Renal cortical epithelial cell (primary cell): ENCODE results near the gene NLGN2. TPM values are rescaled to one million over a fixed set of nuclear protein-coding genes. Genes with fewer than 3 reads are reported as not detected.
"Not testable (repeated sequence)": the region's sequence is repeated elsewhere in the genome, so short reads cannot be mapped to it uniquely, and the experiment has no call there.

Source experiments
- DNase-seq: peaks from one replicate; pipeline ENCODE4 v3.0.0-alpha.2; 2011; ENCODE audit warnings: low read depth
- total RNA-seq: library from RNA; depleted of rRNA; stranded (reverse); fragments of >200 nt; gene quantifications from 2 replicates; pipeline ENCODE4 v1.2.3, GENCODE V29; 2014

The NLGN2 gene
- total RNA-seq: 2.6 and 17.1 TPM in 2 replicates

DNA sequence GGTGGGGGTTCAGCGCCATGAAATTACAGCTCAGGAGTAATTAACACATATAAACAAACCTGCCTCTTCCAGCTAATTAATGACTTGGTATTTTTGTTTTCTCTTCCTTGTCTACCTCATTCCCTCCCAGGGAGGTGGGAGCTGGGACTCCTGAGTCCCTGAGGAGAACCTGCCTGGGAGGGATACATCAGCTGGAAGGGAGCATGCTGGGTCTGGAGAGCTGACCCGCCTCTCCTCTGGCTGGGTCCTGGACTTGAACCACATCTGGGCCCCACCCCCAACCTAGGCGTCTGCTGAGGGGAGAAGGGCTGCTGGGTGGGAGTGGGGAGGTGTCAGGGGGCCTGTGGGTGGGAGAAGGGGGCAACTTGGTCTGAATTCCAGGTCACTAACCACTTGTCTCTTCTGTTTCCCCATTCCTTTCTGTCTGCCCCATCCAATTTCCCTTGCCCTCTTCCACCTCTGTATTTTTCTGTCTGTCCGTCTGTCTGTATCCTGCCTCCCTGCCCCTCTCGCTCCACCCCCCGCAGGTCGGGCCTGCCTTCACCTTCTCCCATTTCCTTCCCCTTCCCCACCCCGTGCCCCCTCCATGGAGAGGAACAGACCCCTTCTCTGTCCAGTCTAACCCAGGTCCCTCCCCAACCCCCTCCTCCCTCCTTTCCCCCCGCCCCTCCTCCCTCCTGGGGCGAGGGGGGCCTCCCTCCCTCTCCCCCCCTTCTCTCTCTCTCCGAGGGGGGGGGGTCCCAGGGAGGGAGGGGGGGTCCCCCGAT is at the start of gene NLGN2:
Gene NLGN2, plus strand, starts transcription at position 361 of the 767 bp plus-strand sequence. CDS start 411 bp downstream, outside the sequence.
- DNase-seq: no peak

DNA sequence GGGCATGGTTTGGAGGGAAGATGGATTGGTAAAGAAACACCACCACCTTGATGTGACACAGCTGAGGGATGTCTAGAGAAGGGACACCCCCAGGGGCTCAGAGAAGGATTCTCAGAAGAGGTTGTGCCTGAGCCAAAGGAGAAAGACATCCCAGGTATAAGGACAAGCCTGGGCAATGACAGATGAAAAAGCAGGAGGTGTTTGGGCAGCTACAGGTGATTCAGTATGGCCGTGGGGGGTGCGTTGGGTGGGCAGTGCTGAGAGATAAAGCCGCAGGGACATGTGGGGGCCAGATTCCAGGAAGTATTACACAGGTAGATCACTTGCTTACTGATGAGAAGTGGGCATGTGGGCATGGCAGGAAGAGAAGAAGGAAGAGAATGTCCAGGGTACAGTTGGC is 45.7 kb upstream of the NLGN2 start:
- DNase-seq: no peak

DNA sequence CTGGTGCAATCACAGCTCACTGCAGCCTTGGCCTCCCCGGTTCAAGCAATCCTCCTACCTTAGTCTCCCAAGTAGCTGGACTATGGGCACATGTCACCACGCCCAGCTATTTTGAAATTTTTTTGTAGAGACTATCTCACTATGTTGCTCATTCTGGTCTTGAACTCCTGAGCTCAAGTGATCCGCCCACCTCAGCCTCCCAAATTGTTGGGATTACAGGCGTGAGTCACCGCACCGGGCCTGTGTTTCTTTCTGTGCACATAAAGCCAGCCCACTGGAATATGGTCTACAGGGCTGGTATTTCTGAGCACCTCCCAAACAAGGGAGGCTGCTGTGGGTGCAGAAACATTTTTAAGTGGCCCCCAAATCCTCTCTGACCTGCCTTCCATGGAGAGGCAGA is 44.3 kb upstream of the NLGN2 start:
- no peak for DNase-seq

DNA sequence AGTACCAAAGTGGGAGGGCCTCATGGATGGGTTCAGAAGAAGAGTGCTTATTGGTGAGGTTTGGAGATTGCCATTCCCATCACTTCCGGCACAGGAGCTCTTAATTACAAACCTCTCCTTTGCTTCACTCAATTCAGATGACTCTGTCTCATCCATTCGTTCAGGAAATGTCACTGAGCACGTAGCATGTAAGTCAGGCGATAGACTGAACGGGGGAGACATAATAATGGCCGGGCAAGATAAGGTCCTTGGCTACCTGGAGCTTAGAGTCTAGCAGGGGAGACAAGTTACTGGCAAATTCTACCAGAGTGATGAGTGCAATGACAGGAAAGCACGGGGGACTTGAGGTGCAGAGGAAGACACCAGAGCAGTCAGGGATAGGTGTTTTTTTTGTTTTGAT is 41.7 kb upstream of the NLGN2 start:
- not testable (repeated sequence) for DNase-seq

DNA sequence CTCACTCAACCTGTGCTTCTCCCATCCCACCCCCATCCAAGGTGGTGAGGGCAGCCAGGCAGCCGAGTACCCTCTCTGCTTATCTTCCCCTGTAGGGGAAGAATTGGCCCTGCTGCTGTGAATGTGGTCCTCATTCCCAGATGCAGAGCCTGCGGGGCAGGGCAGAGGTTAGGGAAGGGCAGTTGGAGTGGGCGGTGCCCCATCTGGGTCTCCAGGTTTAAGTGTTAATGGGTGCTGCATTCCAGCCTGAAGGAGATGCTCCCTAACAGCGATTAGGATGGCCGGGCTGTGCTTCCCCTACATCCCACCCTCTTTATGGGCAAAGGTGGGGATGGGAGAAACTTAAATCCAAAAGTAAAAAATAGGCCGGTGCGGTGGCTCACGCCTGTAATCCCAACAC is 40.6 kb upstream of the NLGN2 start:
- DNase-seq: no peak

DNA sequence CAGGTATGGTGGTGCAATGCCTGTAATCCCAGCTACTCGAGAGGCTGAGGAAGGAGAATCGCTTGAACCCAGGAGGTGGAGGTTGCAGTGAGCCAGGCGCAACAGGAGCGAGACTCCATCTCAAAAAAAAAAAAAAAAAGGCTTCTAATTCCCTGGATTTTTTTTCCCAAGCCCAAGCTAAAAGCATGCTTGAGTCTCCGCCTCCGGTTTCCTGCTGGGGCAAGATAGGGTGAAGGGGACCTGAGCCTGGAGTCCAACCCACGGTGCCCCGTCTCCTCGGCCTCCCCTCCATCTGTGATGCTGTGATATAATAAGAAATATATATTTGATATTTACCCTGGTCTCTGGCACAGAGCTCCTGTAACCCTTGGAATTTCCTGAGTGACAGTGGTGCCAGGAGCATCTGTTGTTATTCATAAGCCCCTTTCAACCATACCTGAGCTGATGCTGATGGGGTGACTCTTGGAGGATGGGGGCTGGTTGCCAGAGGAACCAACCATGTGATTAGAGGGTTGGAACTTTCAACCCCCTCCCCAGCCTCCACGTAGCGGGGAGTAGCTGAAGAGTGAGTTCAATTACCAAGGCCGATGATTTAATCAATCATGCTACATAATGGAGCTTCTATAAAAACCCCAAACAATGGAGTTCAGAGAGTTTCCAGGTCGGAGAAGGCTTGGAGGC is 39.6 kb upstream of the NLGN2 start:
- DNase-seq: no peak

DNA sequence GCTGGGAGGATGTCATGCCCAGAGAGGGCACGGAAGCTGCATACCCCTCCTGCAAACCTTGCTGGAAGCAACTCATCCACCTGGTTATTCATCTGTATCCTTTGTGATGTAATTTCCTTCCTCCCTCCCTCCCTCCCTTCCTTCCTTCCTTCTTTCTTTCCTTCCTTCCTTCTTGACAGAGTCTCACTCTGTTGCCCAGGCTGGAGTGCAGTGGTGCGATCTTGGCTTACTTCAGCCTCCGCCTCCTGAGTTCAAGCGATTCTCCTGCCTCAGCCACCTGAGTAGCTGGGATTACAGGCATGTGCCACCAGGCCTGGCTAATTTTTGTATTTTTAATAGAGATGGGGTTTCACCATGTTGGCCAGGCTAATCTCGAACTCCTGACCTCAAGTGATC is 39.0 kb upstream of the NLGN2 start:
- not testable (repeated sequence) for DNase-seq

DNA sequence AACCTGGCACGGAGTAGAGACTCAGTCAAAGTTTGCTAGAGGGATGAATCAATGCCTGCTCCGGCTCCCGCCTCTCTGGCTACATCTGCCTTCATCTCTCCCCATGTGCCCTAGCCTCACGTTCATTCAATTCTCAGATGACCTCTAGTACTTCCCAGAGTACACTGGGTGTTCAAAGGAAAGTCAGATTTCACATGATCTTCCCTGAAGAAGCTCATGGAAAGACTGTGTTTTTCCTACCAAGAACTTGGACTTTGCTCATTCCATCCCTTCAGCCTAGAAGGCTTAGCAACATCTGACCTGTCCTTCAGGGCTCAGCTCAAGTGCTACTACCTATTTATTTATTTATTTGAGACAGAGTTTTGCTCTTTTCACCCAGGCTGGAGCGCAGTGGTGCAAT is 37.8 kb upstream of the NLGN2 start:
- no peak for DNase-seq

DNA sequence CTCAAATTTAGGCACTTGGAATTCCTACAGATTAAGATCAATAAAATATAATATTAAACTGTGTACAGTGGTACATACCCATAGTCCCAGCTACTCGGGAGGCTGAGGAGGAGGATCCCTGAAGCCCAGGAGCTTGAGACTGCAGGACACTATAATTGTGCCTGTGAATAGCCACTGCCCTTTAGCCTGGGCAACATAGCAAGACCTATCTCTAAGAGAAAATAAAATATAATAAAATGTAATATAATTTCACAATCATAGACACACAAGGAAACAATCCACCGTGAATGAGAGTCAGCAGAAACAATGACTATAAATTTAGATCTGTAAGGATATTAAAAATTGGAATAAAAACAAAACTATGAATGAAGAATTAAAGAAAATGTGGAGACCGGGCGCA is 36.8 kb upstream of the NLGN2 start:
- no peak for DNase-seq

DNA sequence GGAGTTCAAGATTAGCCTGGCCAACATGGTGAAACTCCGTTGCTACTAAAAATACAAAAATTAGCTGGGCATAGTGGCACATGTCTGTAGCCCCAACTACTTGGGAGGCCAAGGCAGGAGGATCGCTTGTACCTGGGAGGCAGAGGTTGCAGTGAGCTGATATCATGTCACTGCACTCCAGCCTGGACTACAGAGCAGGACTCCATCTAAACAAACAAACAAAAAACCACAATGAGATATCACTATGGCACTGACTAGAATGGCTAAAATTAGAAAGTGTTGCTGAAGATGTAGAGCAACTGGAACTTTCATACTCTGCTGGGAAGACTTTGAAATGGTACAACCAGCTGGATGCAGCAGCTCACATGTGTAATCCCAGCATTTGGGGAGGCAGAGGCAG is 33.3 kb upstream of the NLGN2 start:
- DNase-seq: no peak

DNA sequence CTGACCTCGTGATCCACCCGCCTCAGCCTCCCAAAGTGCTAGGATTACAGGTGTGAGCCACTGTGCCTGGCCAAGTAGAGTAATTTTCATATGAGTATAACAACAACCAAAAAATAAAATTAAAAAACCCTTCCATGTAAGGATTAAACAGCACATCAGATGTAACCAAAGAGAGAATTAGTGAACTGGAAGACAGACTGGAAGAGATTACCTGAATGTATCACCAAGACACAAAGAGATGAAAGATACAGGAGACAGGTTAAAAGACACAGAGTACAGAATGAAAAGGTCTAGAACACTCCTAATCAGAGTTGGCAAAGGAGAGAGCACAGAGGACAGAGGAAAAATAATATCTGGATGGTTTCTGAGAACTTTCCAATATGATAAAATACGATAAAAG is 28.5 kb upstream of the NLGN2 start:
- no peak for DNase-seq

DNA sequence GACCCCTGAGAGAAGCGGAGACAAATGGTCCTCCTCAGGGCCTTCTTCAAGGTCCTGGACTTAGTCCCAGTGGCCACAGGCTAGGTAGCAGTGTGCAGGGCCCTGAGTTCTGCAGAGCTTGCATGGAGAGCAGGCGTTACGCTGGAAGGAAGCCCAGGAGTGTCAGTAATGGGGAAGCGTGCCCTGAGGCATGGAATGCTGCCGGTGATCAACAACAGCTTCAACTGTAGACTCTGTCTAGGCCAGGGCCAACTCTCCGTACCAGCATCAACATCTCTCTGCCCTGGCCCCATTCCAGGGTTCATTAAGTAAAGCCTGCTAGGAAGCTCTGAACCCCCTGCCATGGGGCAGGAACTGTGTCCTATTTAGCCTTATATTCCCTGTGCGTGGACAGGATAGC is 27.3 kb upstream of the NLGN2 start:
- DNase-seq: no peak

DNA sequence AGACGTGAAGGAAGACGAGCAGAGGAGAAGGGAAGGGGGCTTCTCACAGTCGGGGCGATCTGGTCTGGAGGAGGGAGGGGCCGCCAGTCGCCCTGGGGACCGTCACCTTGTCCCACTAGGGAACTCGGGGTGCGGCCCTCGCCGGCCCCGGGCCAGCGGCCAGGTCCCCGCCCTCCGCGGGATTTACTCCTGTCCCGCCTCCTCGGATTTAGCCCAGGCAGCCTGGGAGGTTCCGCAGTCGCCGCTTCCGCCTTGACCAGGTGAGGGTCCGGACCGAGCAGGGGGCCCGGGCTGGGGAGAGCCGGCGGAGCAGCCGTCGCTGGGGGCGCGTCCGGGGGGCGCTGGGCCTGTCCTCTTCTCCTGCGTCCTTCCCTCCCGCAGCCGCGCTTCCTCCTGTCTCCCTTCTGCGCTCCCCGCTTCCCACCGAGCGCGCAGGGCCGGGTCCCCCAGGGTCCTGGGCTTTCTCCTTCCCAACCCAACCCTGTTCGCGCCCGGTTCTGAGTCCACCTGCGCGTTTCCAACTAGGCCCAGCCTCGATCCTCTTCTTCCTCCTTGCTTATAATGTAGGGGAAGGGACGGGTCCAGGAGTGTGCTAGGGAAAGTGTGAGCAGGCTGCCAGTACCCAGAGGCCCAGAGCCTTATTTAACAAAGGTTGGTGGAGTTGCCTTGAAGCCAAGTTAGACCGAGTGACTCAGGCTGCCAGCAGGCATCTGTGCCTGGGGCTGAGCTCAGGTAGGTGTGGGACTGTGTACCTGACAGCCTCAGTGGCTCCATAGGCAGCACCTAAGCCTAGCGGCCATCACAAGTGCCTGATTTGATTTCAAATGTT is 26.6 kb upstream of the NLGN2 start, which contains the start of gene TNK1:
Gene TNK1, plus strand, starts transcription at position 235 of the 829 bp plus-strand sequence. CDS start 1,838 bp downstream, outside the sequence.
- peak; percentile 14 for DNase-seq

DNA sequence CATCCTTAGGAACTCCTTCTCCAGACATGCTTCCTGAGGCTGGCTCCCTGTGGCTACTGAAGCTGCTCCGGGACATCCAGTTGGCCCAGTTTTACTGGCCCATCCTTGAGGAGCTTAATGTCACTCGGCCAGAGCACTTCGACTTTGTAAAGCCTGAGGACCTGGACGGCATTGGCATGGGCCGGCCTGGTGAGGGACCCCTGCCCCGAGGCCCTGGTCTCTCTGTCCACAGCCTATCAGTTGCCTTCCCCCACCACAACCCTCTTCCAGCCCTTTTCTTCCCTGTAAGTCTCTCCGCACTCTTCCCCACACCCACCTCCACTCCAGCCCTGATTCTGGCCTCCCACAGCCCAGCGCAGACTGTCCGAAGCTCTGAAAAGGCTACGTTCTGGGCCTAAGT is 24.7 kb upstream of the NLGN2 start:
- DNase-seq: no peak

DNA sequence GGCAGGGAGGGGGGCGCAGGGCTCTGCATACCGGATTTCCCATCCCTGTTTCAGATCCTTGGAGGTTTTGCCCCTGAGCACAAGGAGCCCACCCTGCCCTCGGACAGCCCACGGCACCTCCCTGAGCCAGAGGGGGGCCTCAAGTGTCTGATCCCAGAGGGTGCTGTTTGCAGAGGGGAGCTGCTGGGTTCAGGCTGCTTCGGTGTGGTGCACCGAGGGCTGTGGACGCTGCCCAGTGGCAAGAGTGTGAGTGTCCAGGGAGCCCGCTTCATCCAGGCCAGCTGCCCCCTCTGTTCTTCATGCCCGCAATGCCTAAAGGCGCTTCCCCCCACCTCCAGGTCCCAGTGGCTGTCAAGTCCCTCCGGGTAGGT is 24.3 kb upstream of the NLGN2 start:
- no peak for DNase-seq

DNA sequence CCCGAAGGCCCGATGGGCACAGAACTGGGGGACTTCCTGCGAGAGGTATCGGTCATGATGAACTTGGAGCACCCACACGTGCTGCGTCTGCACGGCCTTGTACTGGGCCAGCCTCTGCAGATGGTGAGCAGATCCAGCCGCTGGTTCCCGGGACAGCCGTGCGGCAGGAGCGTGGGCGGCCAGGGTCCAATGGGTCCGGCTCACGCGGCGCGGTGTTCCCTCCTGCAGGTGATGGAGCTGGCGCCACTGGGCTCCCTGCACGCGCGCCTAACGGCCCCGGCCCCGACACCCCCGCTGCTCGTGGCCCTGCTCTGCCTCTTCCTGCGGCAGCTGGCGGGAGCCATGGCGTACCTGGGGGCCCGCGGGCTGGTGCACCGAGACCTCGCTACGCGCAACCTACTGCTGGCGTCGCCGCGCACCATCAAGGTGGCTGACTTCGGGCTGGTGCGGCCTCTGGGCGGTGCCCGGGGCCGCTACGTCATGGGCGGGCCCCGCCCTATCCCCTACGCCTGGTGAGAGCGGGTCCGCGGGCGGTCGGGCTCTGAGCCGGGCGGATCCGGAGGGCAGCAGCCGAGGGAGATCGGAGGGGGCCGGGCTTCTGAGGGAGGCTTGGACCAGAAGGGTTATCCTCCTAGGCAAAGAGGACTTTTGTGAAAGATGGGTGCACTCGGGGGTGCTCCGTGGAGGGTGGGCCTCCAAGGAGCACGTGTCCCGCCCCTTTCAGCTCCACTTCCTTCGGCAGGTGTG is 23.7 kb upstream of the NLGN2 start:
- DNase-seq: no peak

DNA sequence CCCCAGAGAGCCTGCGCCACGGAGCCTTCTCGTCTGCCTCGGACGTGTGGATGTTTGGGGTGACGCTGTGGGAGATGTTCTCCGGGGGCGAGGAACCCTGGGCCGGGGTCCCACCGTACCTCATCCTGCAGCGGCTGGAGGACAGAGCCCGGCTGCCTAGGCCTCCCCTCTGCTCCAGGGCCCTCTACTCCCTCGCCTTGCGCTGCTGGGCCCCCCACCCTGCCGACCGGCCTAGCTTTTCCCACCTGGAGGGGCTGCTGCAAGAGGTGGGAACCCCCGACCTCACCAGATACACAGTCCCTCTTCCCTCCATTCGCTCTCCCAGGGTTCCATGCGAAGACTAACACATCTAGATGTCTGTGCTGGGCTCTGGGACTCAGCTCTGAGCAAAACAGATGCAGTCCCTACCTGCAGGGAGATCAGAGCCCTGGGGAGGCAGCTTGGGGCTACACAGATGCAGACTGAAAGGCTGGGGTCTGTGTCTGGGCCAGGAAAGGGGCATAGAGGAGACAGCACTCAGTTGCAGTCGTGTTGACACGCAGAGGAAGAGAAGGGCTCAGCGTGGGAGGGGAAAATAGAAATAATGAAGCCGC is 23.1 kb upstream of the NLGN2 start:
- no peak for DNase-seq

DNA sequence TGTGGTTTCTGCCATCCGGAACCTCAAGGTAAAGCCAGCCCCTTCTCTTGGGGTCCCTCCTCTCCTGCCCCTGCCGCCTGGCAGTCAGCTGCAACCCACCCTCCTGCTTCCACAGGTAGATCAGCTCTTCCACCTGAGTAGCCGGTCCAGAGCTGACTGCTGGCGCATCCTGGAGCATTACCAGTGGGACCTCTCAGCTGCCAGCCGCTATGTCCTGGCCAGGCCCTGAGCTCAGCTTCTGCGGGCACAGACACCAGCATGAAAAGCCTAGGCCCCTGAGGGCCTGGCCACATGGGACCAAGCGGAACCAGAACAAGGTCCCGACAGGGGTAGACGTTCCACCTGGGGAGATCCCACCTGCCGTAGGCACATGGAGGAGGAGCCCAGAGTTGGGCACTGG is 18.8 kb upstream of the NLGN2 start:
- DNase-seq: no peak

DNA sequence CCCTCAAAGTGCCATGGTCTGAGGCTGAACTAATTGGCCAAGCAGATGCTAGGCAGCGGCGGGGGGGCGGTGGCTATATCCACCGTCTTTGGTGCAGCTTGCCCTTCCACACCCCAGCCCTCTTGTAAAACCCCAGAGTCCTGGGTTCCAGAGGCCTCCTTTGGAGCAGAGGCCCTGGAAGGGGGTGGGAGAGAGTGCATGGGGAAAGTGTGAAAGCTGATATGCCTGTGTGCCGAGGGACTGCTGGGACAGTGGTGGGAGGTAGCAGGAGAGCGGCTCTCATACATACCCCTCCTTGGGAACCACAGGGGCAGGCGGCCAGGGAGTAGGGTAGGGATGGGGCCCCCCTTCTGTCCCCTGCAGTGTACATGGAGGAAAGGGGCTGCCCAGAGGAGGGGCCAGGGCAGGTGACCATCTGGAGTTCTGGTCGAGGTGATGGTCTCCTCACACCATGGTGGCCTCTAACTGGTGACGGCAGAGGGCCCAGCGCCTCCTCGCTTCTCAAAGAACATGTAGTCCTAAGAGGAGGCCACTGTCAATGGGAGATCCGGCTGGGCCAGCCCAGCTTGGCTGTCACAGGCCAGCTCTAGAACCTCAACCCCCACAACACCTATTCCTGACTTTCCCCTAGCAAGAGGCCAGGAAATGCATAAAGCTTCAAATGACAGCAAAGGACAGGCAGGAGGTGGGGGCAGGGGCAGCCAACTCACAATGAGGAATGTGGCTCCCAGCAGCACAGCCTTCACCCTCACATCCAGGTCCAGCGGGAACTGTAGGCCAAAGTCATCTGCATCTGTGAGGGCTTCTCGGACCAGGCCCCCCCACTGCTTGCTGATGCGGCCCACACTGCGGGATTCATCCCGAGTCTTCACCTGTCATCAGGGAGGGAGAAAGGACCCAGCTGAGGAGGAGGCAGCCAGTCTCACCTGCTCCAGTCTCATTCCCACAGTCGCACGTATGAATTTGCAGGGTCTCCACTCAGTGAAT is 17.4 kb upstream of the NLGN2 start:
- no peak for DNase-seq

DNA sequence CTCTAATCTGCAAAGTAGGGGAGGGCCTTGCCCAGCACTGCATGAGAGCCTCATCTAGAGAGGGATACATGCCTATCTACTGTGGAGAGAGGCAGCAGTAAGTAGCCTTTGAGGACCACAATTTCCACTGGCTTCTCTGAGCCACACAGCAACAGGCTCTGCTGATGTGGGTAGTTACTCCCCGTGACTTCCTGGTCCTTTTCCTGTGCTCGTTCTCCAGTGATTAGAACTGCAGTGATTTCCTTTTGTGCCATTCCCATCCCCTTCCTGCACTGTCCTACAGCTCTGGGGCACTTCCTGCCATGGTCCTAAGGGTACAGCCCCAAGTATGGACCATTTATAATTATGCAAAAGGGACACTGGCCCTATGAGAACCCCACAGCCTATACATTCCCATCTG is 16.3 kb upstream of the NLGN2 start:
- DNase-seq: no peak
